HepG2 (cell line): ENCODE data around the gene MAGEA9B. TPM values are rescaled to one million over a fixed set of nuclear protein-coding genes. Genes with fewer than 3 reads are reported as not detected.
A peak's percentile ranks its signal among the peaks of the same experiment; 100 is the strongest.

Experiments
- ARID2 ChIP-seq: sonication (generic); formaldehyde crosslinking; IDR thresholded peaks from 2 replicates; pipeline ENCODE4 v1.8.1; 2022; ENCODE audit warnings: mild to moderate bottlenecking, missing genetic modification reagents, borderline replicate concordance
- ATF4 ChIP-seq, 2 experiments: fragments of 450-650 bp in 1 of 2; sonication (generic) in 1 of 2; formaldehyde crosslinking; IDR thresholded peaks; 2 replicates each; pipeline versions ENCODE4 v1.5.0 to v1.8.0; 2020 to 2022; ENCODE audit warnings: mild to moderate bottlenecking in 1 of 2, missing genetic modification reagents in 1 of 2
- HNRNPLL ChIP-seq: fragments of 200-400 bp; formaldehyde crosslinking; IDR thresholded peaks from 2 replicates; pipeline ENCODE4 v1.6.1; 2017; ENCODE audit warnings: mild to moderate bottlenecking, low read depth, low read length; ENCODE audit not compliant: poor library complexity, severe bottlenecking
- MYC ChIP-seq: sonication (generic); formaldehyde crosslinking; IDR thresholded peaks from 2 replicates; pipeline ENCODE4 v1.9.0; 2021; ENCODE audit warnings: missing genetic modification reagents, borderline replicate concordance
- SSRP1 ChIP-seq: IDR thresholded peaks from 2 replicates; pipeline ENCODE4 v1.6.1; 2016; ENCODE audit warnings: control low read depth
- TFDP2 ChIP-seq: sonication (generic); formaldehyde crosslinking; IDR thresholded peaks from 2 replicates; pipeline ENCODE4 v1.4.0; 2020; ENCODE audit warnings: missing genetic modification reagents
- ZFY ChIP-seq: sonication (generic); formaldehyde crosslinking; IDR thresholded peaks from 2 replicates; pipeline ENCODE4 v1.4.0; 2020; ENCODE audit warnings: missing genetic modification reagents
- ZNF30 ChIP-seq: sonication (generic); formaldehyde crosslinking; IDR thresholded peaks from 2 replicates; pipeline ENCODE4 v1.5.0; 2020; ENCODE audit warnings: mild to moderate bottlenecking, missing genetic modification reagents
- ZNF556 ChIP-seq: sonication (generic); formaldehyde crosslinking; IDR thresholded peaks from 2 replicates; pipeline ENCODE4 v1.4.0; 2020; ENCODE audit warnings: mild to moderate bottlenecking, missing genetic modification reagents, borderline replicate concordance
- ZNF607 ChIP-seq: sonication (generic); formaldehyde crosslinking; IDR thresholded peaks from 2 replicates; pipeline ENCODE4 v1.5.1; 2020; ENCODE audit warnings: missing genetic modification reagents, mild to moderate bottlenecking, borderline replicate concordance
- polyA plus RNA-seq, 8 experiments: library from polyadenylated mRNA; depleted of rRNA in 3 of 8; stranded (reverse) in 7 of 8; unstranded in 1 of 8; fragments of >200 nt; fragmentation: Illumina TruSeq in 4 of 8; extraction: Trizol in 4 of 8; gene quantifications; 2 replicates each; pipeline versions ENCODE4 v1.2.1 to v1.2.3, GENCODE V29; 2011 to 2016; ENCODE audit warnings: low read depth in 4 of 8, missing spikeins in 1 of 8, mixed read lengths in 1 of 8; ENCODE audit not compliant: insufficient read depth in 1 of 8
- total RNA-seq, 5 experiments: library from RNA; depleted of rRNA; stranded (reverse); fragments of >200 nt; fragmentation: Illumina TruSeq; extraction: Trizol; gene quantifications; 2 replicates each; pipeline ENCODE4 v1.2.3, GENCODE V29; 2016; ENCODE audit warnings: low read depth in 1 of 5
- TF ChIP-seq, protein P1 (sequence below): sonication (generic); formaldehyde crosslinking; IDR thresholded peaks from 2 replicates; pipeline ENCODE4 v1.4.0; 2020; ENCODE audit warnings: mild to moderate bottlenecking, low read depth, missing genetic modification reagents
- TF ChIP-seq, protein P2 (sequence below): sonication (generic); formaldehyde crosslinking; IDR thresholded peaks from 2 replicates; pipeline ENCODE4 v1.4.0; 2020; ENCODE audit warnings: missing genetic modification reagents
- TF ChIP-seq, protein P3 (sequence below), 2 experiments: sonication (generic) in 1 of 2; formaldehyde crosslinking in 1 of 2; IDR thresholded peaks; 2 replicates each; pipeline versions ENCODE4 v1.5.1 to v1.6.1; 2011 to 2020; ENCODE audit warnings: borderline replicate concordance in 1 of 2, low read depth in 1 of 2, low read length in 1 of 2, mild to moderate bottlenecking in 1 of 2, missing genetic modification reagents in 1 of 2, moderate library complexity in 1 of 2
- TF ChIP-seq, protein P4 (sequence below): sonication (generic); formaldehyde crosslinking; IDR thresholded peaks from 2 replicates; pipeline ENCODE4 v1.4.0; 2020; ENCODE audit warnings: missing genetic modification reagents, mild to moderate bottlenecking, borderline replicate concordance

The MAGEA9B gene
- total and polyA plus RNA-seq, 2 of the 13 experiments (the other 11 are each of a cell fraction or from before 2014, with no cell fraction given) = 0.07 to 0.11 TPM

DNA sequence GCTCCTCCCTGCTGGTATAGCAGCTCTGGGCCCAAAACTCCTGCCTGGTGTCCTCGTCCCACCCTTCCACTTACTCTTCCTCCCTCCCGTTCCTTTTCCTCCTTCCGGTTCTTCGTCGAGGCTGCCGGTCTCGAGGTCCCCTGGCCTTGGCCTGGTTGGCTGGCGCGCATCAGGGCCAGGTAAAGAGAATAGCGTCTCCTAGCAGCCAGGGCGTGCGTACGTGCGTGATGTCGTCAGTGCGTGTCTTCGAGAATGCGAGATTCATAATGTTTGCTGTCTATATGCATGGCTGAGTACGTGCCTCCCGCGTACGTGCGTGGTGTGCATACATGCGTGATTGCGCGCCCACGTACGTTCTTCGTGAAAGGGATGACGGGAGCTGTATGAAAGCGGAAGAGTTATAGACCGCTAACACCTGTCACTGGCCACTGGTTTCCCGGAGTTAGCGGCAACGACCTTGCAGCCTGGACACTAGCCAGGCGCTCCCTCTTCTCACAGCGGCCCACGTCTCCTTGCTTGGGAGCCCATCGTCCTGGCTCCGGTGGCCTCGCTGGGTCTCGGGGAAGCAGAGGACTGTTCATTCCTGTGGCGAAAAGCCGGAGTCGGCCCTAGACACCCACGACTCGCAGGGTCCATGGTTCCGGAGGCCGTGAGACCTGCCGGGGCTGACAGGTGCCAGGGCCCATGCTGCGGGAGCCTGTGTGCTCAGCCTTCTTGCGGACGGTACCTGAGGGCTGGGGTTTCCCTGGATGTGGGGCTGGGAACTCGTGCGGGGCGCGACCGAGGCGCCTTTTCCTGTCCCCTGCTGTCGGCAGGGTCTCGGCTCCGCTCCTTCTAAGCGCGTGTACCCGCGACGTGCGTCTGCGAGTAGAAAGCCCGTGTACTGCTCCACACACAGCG is 46.4 kb downstream of the MAGEA9B start, which contains the start of gene EOLA1 (continued):
- TF ChIP-seq ZNF30 (CRISPR knock-in tag) = no peak
- peak; percentile 57 for TF ChIP-seq HNRNPLL
- TF ChIP-seq SSRP1 (CRISPR knock-in tag) = no peak
- TF ChIP-seq, protein P1, sequence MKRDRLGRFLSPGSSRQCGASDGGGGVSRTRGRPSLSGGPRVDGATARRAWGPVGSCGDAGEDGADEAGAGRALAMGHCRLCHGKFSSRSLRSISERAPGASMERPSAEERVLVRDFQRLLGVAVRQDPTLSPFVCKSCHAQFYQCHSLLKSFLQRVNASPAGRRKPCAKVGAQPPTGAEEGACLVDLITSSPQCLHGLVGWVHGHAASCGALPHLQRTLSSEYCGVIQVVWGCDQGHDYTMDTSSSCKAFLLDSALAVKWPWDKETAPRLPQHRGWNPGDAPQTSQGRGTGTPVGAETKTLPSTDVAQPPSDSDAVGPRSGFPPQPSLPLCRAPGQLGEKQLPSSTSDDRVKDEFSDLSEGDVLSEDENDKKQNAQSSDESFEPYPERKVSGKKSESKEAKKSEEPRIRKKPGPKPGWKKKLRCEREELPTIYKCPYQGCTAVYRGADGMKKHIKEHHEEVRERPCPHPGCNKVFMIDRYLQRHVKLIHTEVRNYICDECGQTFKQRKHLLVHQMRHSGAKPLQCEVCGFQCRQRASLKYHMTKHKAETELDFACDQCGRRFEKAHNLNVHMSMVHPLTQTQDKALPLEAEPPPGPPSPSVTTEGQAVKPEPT (CRISPR knock-in tag) = no peak
- peak; percentile 51; the same call in 1 of the 2 replicates for TF ChIP-seq TFDP2 (CRISPR knock-in tag)
- TF ChIP-seq ARID2 = no peak
- TF ChIP-seq ZFY = peak; percentile 39
- TF ChIP-seq, protein P2, sequence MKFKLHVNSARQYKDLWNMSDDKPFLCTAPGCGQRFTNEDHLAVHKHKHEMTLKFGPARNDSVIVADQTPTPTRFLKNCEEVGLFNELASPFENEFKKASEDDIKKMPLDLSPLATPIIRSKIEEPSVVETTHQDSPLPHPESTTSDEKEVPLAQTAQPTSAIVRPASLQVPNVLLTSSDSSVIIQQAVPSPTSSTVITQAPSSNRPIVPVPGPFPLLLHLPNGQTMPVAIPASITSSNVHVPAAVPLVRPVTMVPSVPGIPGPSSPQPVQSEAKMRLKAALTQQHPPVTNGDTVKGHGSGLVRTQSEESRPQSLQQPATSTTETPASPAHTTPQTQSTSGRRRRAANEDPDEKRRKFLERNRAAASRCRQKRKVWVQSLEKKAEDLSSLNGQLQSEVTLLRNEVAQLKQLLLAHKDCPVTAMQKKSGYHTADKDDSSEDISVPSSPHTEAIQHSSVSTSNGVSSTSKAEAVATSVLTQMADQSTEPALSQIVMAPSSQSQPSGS (CRISPR knock-in tag) = peak; percentile 47; the same call in 1 of the 2 replicates
- TF ChIP-seq, protein P3, sequence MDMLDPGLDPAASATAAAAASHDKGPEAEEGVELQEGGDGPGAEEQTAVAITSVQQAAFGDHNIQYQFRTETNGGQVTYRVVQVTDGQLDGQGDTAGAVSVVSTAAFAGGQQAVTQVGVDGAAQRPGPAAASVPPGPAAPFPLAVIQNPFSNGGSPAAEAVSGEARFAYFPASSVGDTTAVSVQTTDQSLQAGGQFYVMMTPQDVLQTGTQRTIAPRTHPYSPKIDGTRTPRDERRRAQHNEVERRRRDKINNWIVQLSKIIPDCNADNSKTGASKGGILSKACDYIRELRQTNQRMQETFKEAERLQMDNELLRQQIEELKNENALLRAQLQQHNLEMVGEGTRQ (IDR thresholded peaks at IDR 0.05; ENCODE audit: low read depth, low read length) = no peak
- TF ChIP-seq, protein P3 (CRISPR knock-in tag; IDR thresholded peaks at IDR 0.05; ENCODE audit: borderline replicate concordance) = no peak
- TF ChIP-seq ATF4 (CRISPR knock-in tag; IDR thresholded peaks at IDR 0.05) = peak in 1 of 2 experiments; percentile 45; a peak in 1 of 4 replicates
- TF ChIP-seq ZNF607 (CRISPR knock-in tag) = 0 out of 2 replicates have a peak, but pooled peaks have one; percentile 54
- peak; percentile 57; the same call in 1 of the 2 replicates for TF ChIP-seq MYC (CRISPR knock-in tag)
- TF ChIP-seq, protein P4, sequence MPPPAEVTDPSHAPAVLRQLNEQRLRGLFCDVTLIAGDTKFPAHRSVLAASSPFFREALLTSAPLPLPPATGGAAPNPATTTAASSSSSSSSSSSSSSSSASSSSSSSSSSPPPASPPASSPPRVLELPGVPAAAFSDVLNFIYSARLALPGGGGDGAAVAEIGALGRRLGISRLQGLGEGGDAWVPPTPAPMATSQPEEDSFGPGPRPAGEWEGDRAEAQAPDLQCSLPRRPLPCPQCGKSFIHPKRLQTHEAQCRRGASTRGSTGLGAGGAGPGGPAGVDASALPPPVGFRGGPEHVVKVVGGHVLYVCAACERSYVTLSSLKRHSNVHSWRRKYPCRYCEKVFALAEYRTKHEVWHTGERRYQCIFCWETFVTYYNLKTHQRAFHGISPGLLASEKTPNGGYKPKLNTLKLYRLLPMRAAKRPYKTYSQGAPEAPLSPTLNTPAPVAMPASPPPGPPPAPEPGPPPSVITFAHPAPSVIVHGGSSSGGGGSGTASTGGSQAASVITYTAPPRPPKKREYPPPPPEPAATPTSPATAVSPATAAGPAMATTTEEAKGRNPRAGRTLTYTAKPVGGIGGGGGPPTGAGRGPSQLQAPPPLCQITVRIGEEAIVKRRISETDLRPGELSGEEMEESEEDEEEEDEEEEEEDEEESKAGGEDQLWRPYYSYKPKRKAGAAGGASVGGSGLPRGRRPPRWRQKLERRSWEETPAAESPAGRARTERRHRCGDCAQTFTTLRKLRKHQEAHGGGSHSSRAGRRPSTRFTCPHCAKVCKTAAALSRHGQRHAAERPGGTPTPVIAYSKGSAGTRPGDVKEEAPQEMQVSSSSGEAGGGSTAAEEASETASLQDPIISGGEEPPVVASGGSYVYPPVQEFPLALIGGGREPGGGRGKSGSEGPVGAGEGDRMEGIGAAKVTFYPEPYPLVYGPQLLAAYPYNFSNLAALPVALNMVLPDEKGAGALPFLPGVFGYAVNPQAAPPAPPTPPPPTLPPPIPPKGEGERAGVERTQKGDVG (CRISPR knock-in tag) = no peak
- TF ChIP-seq ZNF556 (CRISPR knock-in tag) = 0 out of 2 replicates have a peak, but pooled peaks have one; percentile 16
